ENCODE data around the gene SLC5A10.
"Not testable (repeated sequence)": the region's sequence is repeated elsewhere in the genome, so short reads cannot be mapped to it uniquely, and the experiment has no call there.

The SLC5A10 gene

GRCh38 chr17:19048826-19049225 lies 96.9 kb downstream of the SLC5A10 start:
- DNase-seq (ENCODE audit: low read depth in 1 of 2, low spot score in 1 of 2); in situ Hi-C loops (cut with HindIII; ENCODE audit: low pct_unique_long_range_greater_than_20kb, low sequenced_read_pairs): not testable (repeated sequence)

- DNase-seq (ENCODE audit: low read depth in 1 of 2, low spot score in 1 of 2); in situ Hi-C loops (cut with HindIII; ENCODE audit: low pct_unique_long_range_greater_than_20kb, low sequenced_read_pairs): not testable (repeated sequence)
Observed at GRCh38 chr17:19055447-19055846, 103.5 kb downstream of the SLC5A10 start.

- DNase-seq (ENCODE audit: low read depth in 1 of 2, low spot score in 1 of 2); in situ Hi-C loops (cut with HindIII; ENCODE audit: low pct_unique_long_range_greater_than_20kb, low sequenced_read_pairs): not testable (repeated sequence)
Observed at GRCh38 chr17:19062009-19062717, 110.2 kb downstream of the SLC5A10 start.

- DNase-seq (ENCODE audit: low read depth in 1 of 2, low spot score in 1 of 2); in situ Hi-C loops (cut with HindIII; ENCODE audit: low pct_unique_long_range_greater_than_20kb, low sequenced_read_pairs): not testable (repeated sequence)
Observed at GRCh38 chr17:19062718-19063325, 110.9 kb downstream of the SLC5A10 start.

GRCh38 chr17:19063326-19063956 lies 111.5 kb downstream of the SLC5A10 start:
- in situ Hi-C loops (cut with HindIII; ENCODE audit: low pct_unique_long_range_greater_than_20kb, low sequenced_read_pairs); DNase-seq (ENCODE audit: low read depth in 1 of 2, low spot score in 1 of 2): not testable (repeated sequence)

GRCh38 chr17:19064378-19064777 lies 112.4 kb downstream of the SLC5A10 start:
- in situ Hi-C loops (cut with HindIII; ENCODE audit: low pct_unique_long_range_greater_than_20kb, low sequenced_read_pairs): not testable (repeated sequence)

GRCh38 chr17:19070318-19071168 lies 118.6 kb downstream of the SLC5A10 start:
- DNase-seq (ENCODE audit: low read depth in 1 of 2, low spot score in 1 of 2); in situ Hi-C loops (cut with HindIII; ENCODE audit: low pct_unique_long_range_greater_than_20kb, low sequenced_read_pairs): not testable (repeated sequence)

More at GRCh38 chr17:19064378-19064777, 112.4 kb downstream of the SLC5A10 start:
- peak in 1 of 2 experiments; percentile 8 for DNase-seq (ENCODE audit: low read depth in 1 of 2, low spot score in 1 of 2)
